GM12878 (cell line): ENCODE measurements around the gene SIAH2. TPM values are rescaled to one million over a fixed set of nuclear protein-coding genes. Genes with fewer than 3 reads are reported as not detected.

Experiments
- ATAC-seq: fragments of 200-7000 bp; cut with Tn5 transposase; 3 replicates; pipeline ENCODE4 v1.9.1; 2020; ENCODE audit warnings: mild to moderate bottlenecking, moderate library complexity
- BruUV-seq: library from RNA; stranded (reverse); fragments of 400-500 nt; replicated peaks from 2 replicates; lab custom pipeline; 2021; lab: Mats Ljungman, UMichigan
- CTCF ChIA-PET: fragments of 300-600 bp; sonication (Branson Sonifier 250); formaldehyde crosslinking; extraction: SDS; loops from one replicate; lab custom pipeline; 2021; ENCODE audit warnings: inconsistent platforms; lab: Yijun Ruan, JAX
- POLR2A ChIA-PET: fragments of 350-600 bp; formaldehyde crosslinking; extraction: SDS; loops from one replicate; lab custom pipeline; 2021; ENCODE audit warnings: inconsistent platforms; lab: Charles Lee
- RAD21 ChIA-PET: fragments of 300-600 bp; sonication (Branson Sonifier 250); formaldehyde crosslinking; loops from one replicate; lab custom pipeline; 2023; ENCODE audit warnings: antibody characterized with exemption; ENCODE audit not compliant: unreplicated experiment; lab: Charles Lee
- SMC1A ChIA-PET: fragments of 300-600 bp; sonication (Branson Sonifier 250); formaldehyde crosslinking; loops from one replicate; lab custom pipeline; 2023; ENCODE audit not compliant: unreplicated experiment, uncharacterized antibody; lab: Charles Lee
- DNase-seq: peaks from one replicate; pipeline ENCODE4 v3.0.0-alpha.2; 2011; ENCODE audit warnings: low read depth, low spot score
- FAIRE-seq: peaks from 3 replicates; lab custom pipeline; 2011; peaks lifted over from hg19 to GRCh38; lab: Jason Lieb, UNC
- H2AFZ ChIP-seq: 2 replicates; pipeline ENCODE4 v1.6.0; 2011; ENCODE audit warnings: low read depth, low read length, control low read depth; ENCODE audit not compliant: control insufficient read depth
- H3K27ac ChIP-seq: 2 replicates; pipeline ENCODE4 v1.5.1; 2011; ENCODE audit warnings: control low read depth; ENCODE audit not compliant: control insufficient read depth, insufficient read depth
- H3K27me3 ChIP-seq, 2 experiments: replicated peaks in 1 of 2; 2 replicates each; pipeline versions ENCODE4 v1.6.0 to v1.6.1; 2011; ENCODE audit warnings: low read length in 1 of 2; ENCODE audit not compliant: control insufficient read depth in 2 of 2, insufficient read depth in 2 of 2
- H3K36me3 ChIP-seq, 2 experiments: 2 replicates each; pipeline ENCODE4 v1.5.1; 2011; ENCODE audit warnings: low read length in 1 of 2; ENCODE audit not compliant: control insufficient read depth in 2 of 2, insufficient read depth in 2 of 2
- H3K4me1 ChIP-seq: 2 replicates; pipeline ENCODE4 v1.6.1; 2011; ENCODE audit warnings: mild to moderate bottlenecking, low read length, moderate library complexity, mixed read lengths; ENCODE audit not compliant: control insufficient read depth, insufficient read depth
- H3K4me2 ChIP-seq: 2 replicates; pipeline ENCODE4 v1.6.0; 2011; ENCODE audit warnings: control low read depth; ENCODE audit not compliant: control insufficient read depth, insufficient read depth
- H3K4me3 ChIP-seq: fragments of 200-600 bp; sonication (generic); 2 replicates; pipeline ENCODE4 v1.5.1; 2016
- H3K79me2 ChIP-seq: 2 replicates; pipeline ENCODE4 v1.6.0; 2011; ENCODE audit warnings: low read length; ENCODE audit not compliant: control insufficient read depth, insufficient read depth
- H3K9ac ChIP-seq: 2 replicates; pipeline ENCODE4 v1.8.0; 2011; ENCODE audit warnings: low read length, control low read depth, mixed read lengths; ENCODE audit not compliant: control insufficient read depth, insufficient read depth
- H3K9me3 ChIP-seq: replicated peaks from 3 replicates; pipeline ENCODE4 v1.5.1; 2011; ENCODE audit warnings: mild to moderate bottlenecking, low read length; ENCODE audit not compliant: control insufficient read depth, insufficient read depth
- H4K20me1 ChIP-seq: 2 replicates; pipeline ENCODE4 v1.6.0; 2011; ENCODE audit not compliant: control insufficient read depth, insufficient read depth
- CBX5 ChIP-seq: sonication (generic); IDR thresholded peaks from 2 replicates; pipeline ENCODE4 v1.6.1; 2016; ENCODE audit warnings: low read depth, moderate library complexity, mild to moderate bottlenecking, inconsistent platforms
- EED ChIP-seq: sonication (generic); IDR thresholded peaks from 2 replicates; pipeline ENCODE4 v1.6.1; 2016; ENCODE audit warnings: antibody characterized with exemption, low read depth
- EGR1 ChIP-seq, 2 experiments: IDR thresholded peaks; 1 replicate in 1 of 2; 2 replicates in 1 of 2; pipeline ENCODE4 v1.6.1; 2011 to 2012; ENCODE audit warnings: low read depth in 2 of 2, low read length in 2 of 2, borderline replicate concordance in 1 of 2, mild to moderate bottlenecking in 1 of 2, moderate library complexity in 1 of 2
- EZH2 ChIP-seq: IDR thresholded peaks from 2 replicates; pipeline ENCODE4 v1.6.1; 2012; ENCODE audit warnings: low read depth, mild to moderate bottlenecking, control low read depth, inconsistent platforms, low read length, borderline replicate concordance; ENCODE audit not compliant: control insufficient read depth
- IKZF2 ChIP-seq, 2 experiments: fragments of 450-650 bp; IDR thresholded peaks; 2 replicates each; pipeline ENCODE4 v1.6.1; 2017; ENCODE audit warnings: mild to moderate bottlenecking in 2 of 2, moderate library complexity in 2 of 2
- IRF4 ChIP-seq: IDR thresholded peaks from 2 replicates; pipeline ENCODE4 v1.6.1; 2011; ENCODE audit warnings: low read depth, low read length
- KDM1A ChIP-seq: fragments of 200-600 bp; sonication (generic); IDR thresholded peaks from 2 replicates; pipeline ENCODE4 v1.6.1; 2016; ENCODE audit warnings: borderline replicate concordance
- NFIC ChIP-seq: IDR thresholded peaks from 2 replicates; pipeline ENCODE4 v1.6.1; 2012; ENCODE audit warnings: low read depth, mild to moderate bottlenecking, inconsistent platforms, low read length, moderate library complexity
- NR2C1 ChIP-seq: fragments of 450-650 bp; IDR thresholded peaks from 2 replicates; pipeline ENCODE4 v1.6.1; 2017; ENCODE audit warnings: antibody characterized with exemption, mild to moderate bottlenecking, moderate library complexity
- NR2C2 ChIP-seq: IDR thresholded peaks from 2 replicates; pipeline ENCODE4 v1.6.1; 2011; ENCODE audit warnings: borderline replicate concordance, low read depth; ENCODE audit not compliant: control insufficient read depth, insufficient read length
- RBBP5 ChIP-seq: fragments of 200-600 bp; sonication (generic); conservative IDR thresholded peaks from 2 replicates; pipeline ENCODE4 v1.6.1; 2016
- SUPT20H ChIP-seq: IDR thresholded peaks from 2 replicates; pipeline ENCODE4 v1.6.1; 2011; ENCODE audit warnings: low read depth, mild to moderate bottlenecking, low read length, moderate library complexity, borderline replicate concordance; ENCODE audit not compliant: control insufficient read depth
- SUZ12 ChIP-seq: fragments of 200-600 bp; sonication (generic); IDR thresholded peaks from one replicate; pipeline ENCODE4 v1.6.1; 2018; ENCODE audit warnings: antibody characterized with exemption, mild to moderate bottlenecking; ENCODE audit not compliant: unreplicated experiment
- TAF1 ChIP-seq: IDR thresholded peaks from 2 replicates; pipeline ENCODE4 v1.6.1; 2011; ENCODE audit warnings: mild to moderate bottlenecking, low read depth, low read length, borderline replicate concordance
- TARDBP ChIP-seq: IDR thresholded peaks from 2 replicates; pipeline ENCODE4 v1.6.1; 2016; ENCODE audit warnings: borderline replicate concordance
- TCF3 ChIP-seq: IDR thresholded peaks from 2 replicates; pipeline ENCODE4 v1.6.1; 2012; ENCODE audit warnings: low read depth, mild to moderate bottlenecking, low read length, borderline replicate concordance; ENCODE audit not compliant: insufficient read depth
- YY1 ChIP-seq: IDR thresholded peaks from 2 replicates; pipeline ENCODE4 v1.6.1; 2011; ENCODE audit warnings: low read depth, mild to moderate bottlenecking, low read length
- ZNF24 ChIP-seq: fragments of 450-650 bp; IDR thresholded peaks from 2 replicates; pipeline ENCODE4 v1.6.1; 2017; ENCODE audit warnings: antibody characterized with exemption, mild to moderate bottlenecking
- ZNF274 ChIP-seq: IDR thresholded peaks from one replicate; pipeline ENCODE4 v1.8.0; 2011; ENCODE audit not compliant: insufficient read length, insufficient read depth
- WGBS: methylation state at CpG from one replicate; pipeline ENCODE4 v1.1.6; 2016; ENCODE audit warnings: low lambda C conversion rate; ENCODE audit not compliant: insufficient replicate concordance, insufficient coverage; ENCODE audit errors: missing lambda C conversion rate; 5-methylcytosine and 5-hydroxymethylcytosine counted together
- in situ Hi-C: fragments of 300-500 bp; cut with MboI; formaldehyde crosslinking; loops from 9 replicates; pipeline ENCODE4 v1.14.3; 2018; ENCODE audit warnings: mixed read lengths
- intact Hi-C: fragments of 100-400 bp; cut with micrococcal nuclease; formaldehyde crosslinking; loops from one replicate; pipeline ENCODE4 v1.14.2; 2022; ENCODE audit not compliant: unreplicated experiment
- polyA plus RNA-seq, 11 experiments: library from polyadenylated mRNA; depleted of rRNA in 4 of 11; unstranded in 6 of 11; stranded (reverse) in 5 of 11; fragments of >200 nt; fragmentation: Nextera tagmentation in 4 of 11; fragmentation: Illumina TruSeq in 1 of 11; extraction: Ambion mirVana in 4 of 11; extraction: Trizol in 1 of 11; gene quantifications; 1 replicate in 1 of 11; 2 replicates in 10 of 11; pipeline versions ENCODE4 v1.2.1 to v1.2.3, GENCODE V29; 2011 to 2016; ENCODE audit warnings: inconsistent platforms in 2 of 11, missing spikeins in 2 of 11, low read depth in 1 of 11
- total RNA-seq, 4 experiments: library from RNA; depleted of rRNA in 3 of 4; stranded (reverse); fragments of >200 nt in 3 of 4; fragmentation: Illumina TruSeq in 1 of 4; extraction: Trizol in 1 of 4; gene quantifications; 2 replicates each; pipeline versions ENCODE4 v1.2.1 to v1.2.3, GENCODE V29; 2013 to 2021
- TF ChIP-seq, protein P1 (sequence below): fragments of 450-650 bp; formaldehyde crosslinking; IDR thresholded peaks from 2 replicates; pipeline ENCODE4 v1.4.0; 2020; ENCODE audit warnings: mild to moderate bottlenecking, moderate library complexity

SIAH2 gene
- total and polyA plus RNA-seq, 10 of the 15 experiments (the other 5 are each of a cell fraction or from before 2014, with no cell fraction given), result 3.3 to 51.5 (median 29.7) TPM

DNA sequence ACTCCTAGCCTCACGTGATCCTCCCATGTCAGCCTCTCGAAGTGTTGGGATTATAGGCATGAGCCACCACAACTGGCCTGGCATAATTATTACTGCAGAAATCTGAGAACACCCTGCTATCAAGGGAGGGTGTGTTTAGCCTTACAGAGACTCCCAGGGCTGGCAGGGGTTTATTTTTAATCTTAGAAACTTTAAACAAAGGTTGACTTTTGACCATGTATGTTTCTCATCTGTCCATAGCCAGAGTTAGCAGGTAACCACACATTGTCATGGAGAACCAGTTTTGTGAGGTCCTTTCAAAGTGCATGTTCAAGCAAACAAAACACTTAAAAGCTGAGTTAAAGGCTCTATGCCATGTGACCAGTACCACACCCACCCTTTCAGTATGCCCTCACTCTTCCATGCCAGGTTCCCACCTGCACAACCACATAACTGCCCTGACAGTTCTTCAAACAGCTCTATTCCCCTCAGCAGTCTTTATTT lies 11.1 kb downstream of the SIAH2 start (continued):
- TF ChIP-seq, protein P1, sequence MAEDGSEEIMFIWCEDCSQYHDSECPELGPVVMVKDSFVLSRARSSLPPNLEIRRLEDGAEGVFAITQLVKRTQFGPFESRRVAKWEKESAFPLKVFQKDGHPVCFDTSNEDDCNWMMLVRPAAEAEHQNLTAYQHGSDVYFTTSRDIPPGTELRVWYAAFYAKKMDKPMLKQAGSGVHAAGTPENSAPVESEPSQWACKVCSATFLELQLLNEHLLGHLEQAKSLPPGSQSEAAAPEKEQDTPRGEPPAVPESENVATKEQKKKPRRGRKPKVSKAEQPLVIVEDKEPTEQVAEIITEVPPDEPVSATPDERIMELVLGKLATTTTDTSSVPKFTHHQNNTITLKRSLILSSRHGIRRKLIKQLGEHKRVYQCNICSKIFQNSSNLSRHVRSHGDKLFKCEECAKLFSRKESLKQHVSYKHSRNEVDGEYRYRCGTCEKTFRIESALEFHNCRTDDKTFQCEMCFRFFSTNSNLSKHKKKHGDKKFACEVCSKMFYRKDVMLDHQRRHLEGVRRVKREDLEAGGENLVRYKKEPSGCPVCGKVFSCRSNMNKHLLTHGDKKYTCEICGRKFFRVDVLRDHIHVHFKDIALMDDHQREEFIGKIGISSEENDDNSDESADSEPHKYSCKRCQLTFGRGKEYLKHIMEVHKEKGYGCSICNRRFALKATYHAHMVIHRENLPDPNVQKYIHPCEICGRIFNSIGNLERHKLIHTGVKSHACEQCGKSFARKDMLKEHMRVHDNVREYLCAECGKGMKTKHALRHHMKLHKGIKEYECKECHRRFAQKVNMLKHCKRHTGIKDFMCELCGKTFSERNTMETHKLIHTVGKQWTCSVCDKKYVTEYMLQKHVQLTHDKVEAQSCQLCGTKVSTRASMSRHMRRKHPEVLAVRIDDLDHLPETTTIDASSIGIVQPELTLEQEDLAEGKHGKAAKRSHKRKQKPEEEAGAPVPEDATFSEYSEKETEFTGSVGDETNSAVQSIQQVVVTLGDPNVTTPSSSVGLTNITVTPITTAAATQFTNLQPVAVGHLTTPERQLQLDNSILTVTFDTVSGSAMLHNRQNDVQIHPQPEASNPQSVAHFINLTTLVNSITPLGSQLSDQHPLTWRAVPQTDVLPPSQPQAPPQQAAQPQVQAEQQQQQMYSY, result no peak
- TF ChIP-seq NR2C2 (no peak), TAF1 (no peak), NR2C1 (no peak), CBX5 (no peak), SUPT20H (no peak), EED (no peak), ZNF24 (no peak), RBBP5 (no peak)

DNA sequence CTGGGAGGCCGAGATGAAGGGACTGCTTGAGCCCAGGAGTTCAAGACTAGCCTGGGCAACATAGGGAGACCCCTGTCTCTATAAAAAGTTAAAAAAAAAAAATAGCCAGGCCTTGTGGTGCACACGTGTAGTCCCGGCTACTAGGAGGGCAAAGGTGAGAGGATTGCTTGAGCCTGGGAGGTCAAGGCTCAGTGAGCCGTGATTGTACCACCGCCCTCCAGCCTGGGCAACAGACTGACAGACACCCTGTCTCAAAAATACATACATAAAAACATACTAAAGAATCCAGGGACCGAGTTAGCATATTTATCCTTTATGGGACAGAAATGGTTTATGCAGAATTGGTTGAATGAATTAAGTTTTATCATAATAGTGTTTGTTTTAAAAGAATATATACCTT lies 13.7 kb downstream of the SIAH2 start:
- no peak for DNase-seq
- ChIA-PET RAD21 (interaction anchor here (1.0 to 1.3 kb wide), 4 partner anchors 10 to 152 kb away, joined by 3 to 4 read pairs (median 4); partner anchors contain the start of gene SIAH2), POLR2A (interaction anchor here (0.9 kb wide), 1 partner anchor 10 kb away, joined by 3 read pairs; no protein-coding TSS in a partner anchor), SMC1A (interaction anchor here (1.0 to 1.4 kb wide), 2 partner anchors 11 to 28 kb away, joined by 5 to 10 read pairs; no protein-coding TSS in a partner anchor), CTCF (interaction anchor here (1.0 to 1.5 kb wide), 3 partner anchors 10 to 27 kb away, joined by 4 to 5 read pairs (median 4); no protein-coding TSS in a partner anchor)
- no peak for ATAC-seq
- H3K4me2 ChIP-seq, result no peak overlapping the region
- peaks cover 79% of the 10 kb centered on the region for H3K79me2 ChIP-seq
- H3K27ac ChIP-seq, result no peak overlapping the region
- no peak overlapping the region for H2AFZ ChIP-seq
- H3K27me3 ChIP-seq, result no peaks in the 10 kb centered on the region
- intact Hi-C loops (no loop called here), in situ Hi-C loops (no loop called here)
- BruUV-seq, result no TSS peak
- no peaks in the 10 kb centered on the region for H4K20me1 ChIP-seq
- no peak overlapping the region for H3K4me3 ChIP-seq
- no peak overlapping the region for H3K9ac ChIP-seq
- peaks cover 3% of the 10 kb centered on the region; the same call in 1 of the 2 replicates for H3K4me1 ChIP-seq
- FAIRE-seq, result no peak
- no peaks in the 10 kb centered on the region; a peak in 2 of 4 replicates for H3K36me3 ChIP-seq
- TF ChIP-seq EZH2 (no peak), IKZF2 (IDR thresholded peaks at IDR 0.05) (no peak), EGR1 (IDR thresholded peaks at IDR 0.05; ENCODE audit: borderline replicate concordance in 1 of 2, low read depth in 2 of 2, low read length in 2 of 2) (no peak), TCF3 (no peak), ZNF274 (no peak), YY1 (no peak), IRF4 (no peak), NFIC (no peak), TARDBP (no peak), SUZ12 (no peak), KDM1A (no peak)
- TF ChIP-seq, all 136 proteins: peak for 0
- H3K9me3 ChIP-seq, result no peaks in the 10 kb centered on the region
- 79% methylated on average over 6 of the region's 6 CpGs for WGBS
